Measurements from ENCODE around the gene RIT1. TPM values are rescaled to one million over a fixed set of nuclear protein-coding genes. Genes with fewer than 3 reads are reported as not detected.

RIT1 gene
- 10 to 100 TPM in 3 of 6 donors, 1 to 10 TPM in 3; 5.7 to 15.1 (median 9.2) TPM for total RNA-seq
- 1 to 10 TPM; 4.2 to 7.7 TPM for polyA plus RNA-seq

- DNase-seq (peak; percentile 81 to 93 (median 86)), FAIRE-seq (no peak), ATAC-seq (peak; percentile 95 to 99 (median 98))
- Histone ChIP-seq H3K27me3 (no peaks in the 10 kb centered on the region), H3K27ac (peak within 1 kb of the TSS; percentile 42 to 88 (median 65)), H3K4me1 (peaks cover 0 to 8% (median 3%) of the 10 kb centered on the region in 3 donors), H3K36me3 (peaks cover 2 to 37% (median 14%) of the 10 kb centered on the region in 3 donors), H3K4me3 (peak within 1 kb of the TSS; percentile 36 to 72 (median 62)), H3K9me3 (no peaks in the 10 kb centered on the region)
- intact Hi-C loops (cut with DNase I), result no loop called here
- no peak for TF ChIP-seq CTCF (IDR thresholded peaks at IDR 0.05)
- 4% methylated on average over 34 of the region's 34 CpGs for WGBS, 2 donors
Measured at GRCh38 chr1:155911156-155912055, at the start of gene RIT1. TSS of gene RIT1 (minus strand) at chr1:155911349. CDS start at chr1:155910761, 588 bp downstream.

GRCh38 chr1:155960081-155960745 is 49.1 kb upstream of the RIT1 start:
- no peak for FAIRE-seq

GRCh38 chr1:155957411-155957915 is 46.3 kb upstream of the RIT1 start:
- H3K36me3 ChIP-seq, result peaks cover 2 to 47% (median 9%) of the 10 kb centered on the region in 3 donors
- DNase-seq (no peak), ATAC-seq (no peak), FAIRE-seq (no peak)
- H3K9me3 ChIP-seq, result no peaks in the 10 kb centered on the region
- intact Hi-C loops (cut with DNase I), result no loop called here
- no peak overlapping the region for H3K27ac ChIP-seq
- TF ChIP-seq CTCF (IDR thresholded peaks at IDR 0.05), result no peak
- no peaks in the 10 kb centered on the region for H3K27me3 ChIP-seq
- no peak overlapping the region for H3K4me3 ChIP-seq
- WGBS, 2 donors, result 90 to 95% methylated on average over 12 of the region's 12 CpGs
- H3K4me1 ChIP-seq, result no peaks in the 10 kb centered on the region

More at GRCh38 chr1:155960081-155960745, 49.1 kb upstream of the RIT1 start:
- Histone ChIP-seq H3K36me3 (peaks cover 0 to 44% (median 2%) of the 10 kb centered on the region in 3 donors), H3K4me1 (no peaks in the 10 kb centered on the region), H3K9me3 (no peaks in the 10 kb centered on the region), H3K27ac (no peak overlapping the region), H3K27me3 (no peaks in the 10 kb centered on the region), H3K4me3 (no peak overlapping the region)
- TF ChIP-seq CTCF (IDR thresholded peaks at IDR 0.05), result no peak
- ATAC-seq (no peak), DNase-seq (no peak)
- 92 to 95% methylated on average over 3 of the region's 3 CpGs for WGBS, 2 donors
- intact Hi-C loops (cut with DNase I), result no loop called here

- intact Hi-C loops (cut with DNase I), result no loop called here
- no peak overlapping the region for H3K4me3 ChIP-seq
- FAIRE-seq (no peak), ATAC-seq (no peak), DNase-seq (no peak)
- H3K4me1 ChIP-seq, result no peaks in the 10 kb centered on the region
- no peaks in the 10 kb centered on the region for H3K9me3 ChIP-seq
- no peak for TF ChIP-seq CTCF (IDR thresholded peaks at IDR 0.05)
- 98% methylated on average over 3 of the region's 3 CpGs for WGBS, 2 donors
- no peaks in the 10 kb centered on the region for H3K27me3 ChIP-seq
- H3K36me3 ChIP-seq, result peaks cover 3 to 55% (median 26%) of the 10 kb centered on the region in 3 donors
- no peak overlapping the region for H3K27ac ChIP-seq
Measured at GRCh38 chr1:155954645-155955044, 43.5 kb upstream of the RIT1 start.
